Ectodermal cell (in vitro differentiated cells): ENCODE data around the gene SLC45A1.

Experiments
- H3K27ac ChIP-seq: 2 replicates; pipeline ENCODE4 v1.7.0; 2013; ENCODE audit warnings: mild to moderate bottlenecking, low read depth, low read length; ENCODE audit not compliant: insufficient read depth, poor library complexity, severe bottlenecking
- H3K27me3 ChIP-seq: 2 replicates; pipeline ENCODE4 v1.7.0; 2013; ENCODE audit warnings: mild to moderate bottlenecking, low read length; ENCODE audit not compliant: insufficient read depth, control insufficient read depth, poor library complexity, severe bottlenecking
- H3K36me3 ChIP-seq: one replicate; pipeline ENCODE4 v1.7.0; 2013; ENCODE audit warnings: low read length; ENCODE audit not compliant: control insufficient read depth, insufficient read depth
- H3K4me1 ChIP-seq: one replicate; pipeline ENCODE4 v1.7.0; 2013; ENCODE audit warnings: low read length; ENCODE audit not compliant: control insufficient read depth, insufficient read depth
- H3K4me3 ChIP-seq: 2 replicates; pipeline ENCODE4 v1.7.0; 2013; ENCODE audit warnings: low read depth, low read length, control low read depth; ENCODE audit not compliant: insufficient read depth
- H3K9me3 ChIP-seq: 2 replicates; pipeline ENCODE4 v1.7.0; 2013; ENCODE audit warnings: mild to moderate bottlenecking, low read length, moderate library complexity; ENCODE audit not compliant: control insufficient read depth
- WGBS, 2 experiments: methylation state at CpG; one replicate each; pipeline ENCODE4 v1.1.7; 2013; ENCODE audit warnings: missing lambda C conversion rate in 2 of 2; 5-methylcytosine and 5-hydroxymethylcytosine counted together

SLC45A1 gene

DNA sequence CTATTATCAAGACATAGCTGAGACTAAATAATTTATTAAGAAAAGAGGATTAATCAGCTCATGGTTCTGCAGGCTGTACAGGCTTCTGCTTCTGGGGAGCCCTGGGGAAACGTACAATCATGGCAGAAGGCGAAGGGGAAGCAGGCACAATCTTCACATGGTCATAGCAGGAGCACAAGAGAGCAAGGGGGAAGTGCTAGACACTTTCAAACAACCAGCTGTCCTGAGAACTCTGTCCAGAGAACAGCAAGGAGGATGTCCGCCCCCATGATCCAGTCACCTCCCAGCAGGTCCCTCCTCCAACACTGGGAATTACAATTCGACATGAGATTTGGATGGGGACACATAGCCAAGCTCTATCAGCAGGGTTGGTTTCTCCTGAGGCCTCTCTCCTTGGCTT lies 10.3 kb upstream of the SLC45A1 start:
- WGBS, 2 experiments, result 87 to 90% methylated on average over 4 of the region's 4 CpGs
- no peak overlapping the region for H3K27ac ChIP-seq
- H3K36me3 ChIP-seq, result no peaks in the 10 kb centered on the region
- H3K4me3 ChIP-seq, result no peak overlapping the region
- no peaks in the 10 kb centered on the region for H3K9me3 ChIP-seq
- no peaks in the 10 kb centered on the region for H3K4me1 ChIP-seq
- H3K27me3 ChIP-seq, result no peaks in the 10 kb centered on the region

DNA sequence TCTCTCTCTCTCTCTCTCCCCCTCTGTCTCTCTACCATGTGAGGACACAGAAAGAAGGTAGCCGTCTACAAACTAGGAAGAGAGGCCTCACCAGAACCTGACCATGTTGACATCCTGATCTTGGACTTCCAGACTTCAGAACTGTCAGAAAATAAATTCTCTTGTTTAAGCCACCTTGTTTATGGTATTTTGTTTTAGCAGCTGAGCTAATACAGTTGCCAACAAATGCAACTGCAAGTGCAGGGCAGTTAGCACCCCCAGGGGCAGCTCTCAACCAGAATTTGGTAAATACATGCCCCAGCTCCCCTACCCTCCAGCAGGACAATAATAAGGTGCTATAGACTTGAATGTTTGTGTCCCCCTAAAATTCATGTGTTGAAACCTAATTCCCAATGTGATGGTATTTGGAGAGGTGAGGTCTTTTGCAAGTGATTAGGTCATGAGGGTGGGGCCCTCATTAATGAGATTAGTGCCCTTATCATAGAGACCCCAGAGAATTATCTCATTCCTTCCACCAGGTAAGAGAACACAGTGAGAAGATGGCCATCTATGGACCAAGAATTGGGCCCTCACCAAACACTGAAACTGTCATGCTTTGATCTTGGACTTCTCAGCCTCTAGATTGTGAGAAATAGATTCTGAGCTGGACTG lies 6.7 kb upstream of the SLC45A1 start:
- WGBS, 2 experiments, result 87 to 91% methylated on average over 1 of the region's 1 CpG
- no peak overlapping the region for H3K4me3 ChIP-seq
- peaks cover 14% of the 10 kb centered on the region for H3K4me1 ChIP-seq
- H3K36me3 ChIP-seq, result no peaks in the 10 kb centered on the region
- peaks cover 10% of the 10 kb centered on the region for H3K27me3 ChIP-seq
- H3K9me3 ChIP-seq, result no peaks in the 10 kb centered on the region
- no peak overlapping the region for H3K27ac ChIP-seq

DNA sequence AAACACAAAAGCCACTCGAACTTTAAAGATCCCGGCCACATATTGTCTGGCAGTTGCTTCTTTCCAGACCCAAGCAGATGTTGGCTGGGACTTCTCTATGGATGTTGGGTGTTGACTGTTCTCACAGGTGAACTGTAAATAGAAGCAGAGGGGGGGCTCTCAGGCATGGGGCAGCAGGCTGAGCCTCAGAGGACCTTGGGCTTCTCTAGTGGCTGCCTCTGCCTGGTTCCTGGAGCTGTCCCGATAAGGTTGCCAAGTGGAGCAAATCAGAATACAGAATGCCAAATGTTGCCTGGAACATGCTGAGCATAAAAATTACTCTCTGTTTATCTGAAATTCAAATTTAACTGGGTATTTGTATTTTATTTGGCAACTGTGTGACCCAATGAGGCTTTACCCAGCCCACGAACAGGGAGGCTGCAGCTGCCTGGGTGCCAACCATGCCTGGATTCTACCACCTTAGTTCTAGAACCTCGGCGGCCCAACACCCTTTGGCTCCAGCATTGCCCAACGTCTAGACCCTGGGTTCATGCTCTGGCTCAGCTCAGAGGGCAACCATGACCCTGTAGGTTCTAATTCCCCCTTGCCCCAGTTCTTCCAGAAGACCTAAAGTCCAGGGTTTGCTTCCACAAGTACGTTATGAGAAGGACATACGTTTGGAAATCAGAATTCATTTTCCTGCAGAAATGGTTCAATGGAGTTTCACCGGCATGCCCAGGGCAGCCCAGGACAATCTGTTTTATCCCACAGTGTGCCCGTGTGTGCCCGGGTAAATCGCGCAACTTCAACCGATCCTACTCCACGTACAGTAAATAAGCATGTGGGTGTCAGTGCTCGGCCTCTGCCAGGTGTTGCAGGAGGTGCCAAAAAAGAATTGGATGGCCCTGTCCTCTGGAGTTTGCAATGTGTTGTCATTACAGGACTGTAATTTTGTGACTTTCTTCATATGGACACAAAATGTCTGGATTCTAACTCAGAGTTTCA lies 5.4 kb upstream of the SLC45A1 start:
- WGBS, 2 experiments, result 89 to 90% methylated on average over 17 of the region's 17 CpGs
- peaks cover 14% of the 10 kb centered on the region for H3K4me1 ChIP-seq
- H3K27me3 ChIP-seq, result peaks cover 15% of the 10 kb centered on the region
- H3K36me3 ChIP-seq, result no peaks in the 10 kb centered on the region
- no peak overlapping the region for H3K4me3 ChIP-seq
- H3K27ac ChIP-seq, result no peak overlapping the region
- no peaks in the 10 kb centered on the region for H3K9me3 ChIP-seq

DNA sequence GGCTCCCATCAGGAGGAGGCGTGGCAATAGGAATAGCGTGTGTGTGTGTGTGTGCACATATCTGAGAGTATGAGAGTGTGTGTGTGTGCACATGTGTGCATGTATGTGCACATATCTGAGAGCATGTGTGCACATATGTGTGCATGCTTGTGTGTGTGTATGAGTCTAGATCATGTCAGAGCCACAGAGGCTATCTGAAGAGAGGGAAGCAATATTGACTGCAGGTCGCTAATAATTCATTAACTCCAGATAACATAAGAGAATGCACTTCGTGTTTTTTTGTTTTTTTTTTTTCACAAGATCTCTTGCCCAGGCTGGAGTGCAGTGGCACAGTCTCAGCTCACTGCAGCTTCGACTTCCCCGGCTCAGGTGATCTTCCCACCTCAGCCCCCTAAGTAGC lies 4.7 kb upstream of the SLC45A1 start:
- no peaks in the 10 kb centered on the region for H3K9me3 ChIP-seq
- WGBS, 2 experiments, result 95% methylated on average over 6 of the region's 6 CpGs
- no peak overlapping the region for H3K4me3 ChIP-seq
- H3K4me1 ChIP-seq, result peaks cover 14% of the 10 kb centered on the region
- H3K27ac ChIP-seq, result no peak overlapping the region
- no peaks in the 10 kb centered on the region for H3K36me3 ChIP-seq
- H3K27me3 ChIP-seq, result peaks cover 22% of the 10 kb centered on the region

DNA sequence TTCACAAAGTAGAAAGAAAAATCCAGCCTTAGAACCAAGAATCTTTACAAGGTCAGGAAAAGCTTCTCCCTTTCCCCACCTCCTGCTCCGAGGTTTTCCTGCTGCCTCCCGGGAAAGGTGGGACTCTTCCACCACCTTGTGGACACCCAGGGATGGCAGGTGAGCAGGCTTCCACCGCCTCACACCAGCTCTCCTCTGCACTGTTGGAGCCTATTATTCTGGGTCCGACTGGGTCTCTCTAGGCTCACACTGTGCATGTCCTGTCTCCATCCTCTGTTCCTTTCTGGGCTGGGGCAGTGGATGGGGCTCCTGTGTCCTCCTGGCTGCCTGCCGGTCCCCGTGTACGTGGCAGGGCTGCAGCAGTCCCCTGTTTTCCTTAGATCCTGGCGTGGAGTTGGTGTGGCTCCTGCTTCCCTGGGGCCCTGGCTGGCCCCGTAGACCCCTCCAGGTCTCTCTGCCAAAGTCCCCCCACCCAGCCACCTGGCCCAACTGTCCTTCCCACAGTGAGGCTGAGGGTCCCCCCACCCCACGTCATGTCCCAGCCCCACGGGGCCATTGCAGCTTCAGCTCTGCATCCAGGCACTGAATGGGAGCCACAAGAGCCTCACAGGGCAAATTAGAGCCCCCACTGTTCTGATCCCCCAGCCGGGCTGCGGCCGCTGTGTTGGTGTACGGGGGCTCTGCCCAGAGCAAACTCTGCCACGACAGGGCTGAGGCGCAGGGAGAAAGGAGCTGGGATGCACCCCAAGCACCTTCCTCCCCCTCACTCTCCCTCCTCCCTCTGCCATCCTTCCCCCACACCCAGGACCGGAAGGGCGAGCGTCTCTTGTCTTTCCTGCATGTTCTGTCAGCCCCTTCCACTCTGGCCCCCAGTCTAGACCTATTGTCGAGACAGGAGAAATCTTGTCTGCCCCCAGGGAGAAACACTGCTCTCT lies 3.3 kb upstream of the SLC45A1 start:
- 40 to 43% methylated on average over 21 of the region's 21 CpGs for WGBS, 2 experiments
- peaks cover 36% of the 10 kb centered on the region for H3K27me3 ChIP-seq
- no peak overlapping the region for H3K27ac ChIP-seq
- no peaks in the 10 kb centered on the region for H3K9me3 ChIP-seq
- H3K36me3 ChIP-seq, result no peaks in the 10 kb centered on the region
- peaks cover 14% of the 10 kb centered on the region for H3K4me1 ChIP-seq
- H3K4me3 ChIP-seq, result no peak overlapping the region

DNA sequence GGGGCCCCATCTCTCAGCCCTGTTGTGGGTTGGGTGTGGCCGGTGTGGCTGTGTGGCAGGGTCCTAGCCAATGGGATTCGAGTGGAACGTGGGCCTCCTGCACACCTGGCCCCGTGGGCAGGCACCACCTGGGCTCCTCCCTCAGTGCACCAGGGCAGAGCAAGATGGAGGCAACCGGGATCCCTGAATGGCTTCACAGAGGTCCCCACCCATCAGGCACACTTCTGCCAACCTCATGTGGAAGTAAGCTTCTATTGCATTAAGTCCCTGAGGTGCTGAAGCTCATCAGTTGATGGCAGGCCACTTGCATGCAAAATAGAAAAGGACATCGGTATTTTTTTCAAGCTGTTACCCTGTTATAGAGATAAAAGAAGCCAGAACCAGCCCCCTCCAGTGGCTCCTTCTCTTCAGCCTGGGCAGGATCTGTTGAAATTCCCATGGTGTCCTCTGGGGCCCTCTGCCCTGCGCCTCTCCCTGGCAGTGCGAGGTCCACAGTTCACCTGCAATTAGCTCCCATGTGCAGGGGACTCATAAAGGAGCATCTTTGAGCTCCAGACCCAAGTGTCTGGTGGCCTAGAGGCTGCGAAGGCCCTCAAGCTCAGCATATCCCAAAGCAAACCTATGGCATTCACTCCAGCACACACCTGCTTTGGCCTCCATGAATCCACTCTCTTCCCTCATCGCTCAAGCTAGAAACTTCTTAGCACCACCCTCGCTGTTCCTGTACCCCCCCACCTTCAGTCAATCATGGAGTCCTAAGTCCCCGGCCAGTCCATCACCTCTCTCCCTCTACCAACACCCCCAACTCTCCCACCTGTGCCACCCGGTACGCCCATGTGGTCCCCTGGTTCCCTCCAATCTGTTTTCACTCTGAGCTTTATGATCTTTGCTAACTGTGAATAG lies 2.1 kb upstream of the SLC45A1 start:
- H3K27ac ChIP-seq, result no peak overlapping the region
- H3K4me1 ChIP-seq, result peaks cover 14% of the 10 kb centered on the region
- no peaks in the 10 kb centered on the region for H3K36me3 ChIP-seq
- H3K27me3 ChIP-seq, result peaks cover 39% of the 10 kb centered on the region
- 79 to 81% methylated on average over 14 of the region's 14 CpGs for WGBS, 2 experiments
- no peaks in the 10 kb centered on the region for H3K9me3 ChIP-seq
- H3K4me3 ChIP-seq, result no peak overlapping the region

DNA sequence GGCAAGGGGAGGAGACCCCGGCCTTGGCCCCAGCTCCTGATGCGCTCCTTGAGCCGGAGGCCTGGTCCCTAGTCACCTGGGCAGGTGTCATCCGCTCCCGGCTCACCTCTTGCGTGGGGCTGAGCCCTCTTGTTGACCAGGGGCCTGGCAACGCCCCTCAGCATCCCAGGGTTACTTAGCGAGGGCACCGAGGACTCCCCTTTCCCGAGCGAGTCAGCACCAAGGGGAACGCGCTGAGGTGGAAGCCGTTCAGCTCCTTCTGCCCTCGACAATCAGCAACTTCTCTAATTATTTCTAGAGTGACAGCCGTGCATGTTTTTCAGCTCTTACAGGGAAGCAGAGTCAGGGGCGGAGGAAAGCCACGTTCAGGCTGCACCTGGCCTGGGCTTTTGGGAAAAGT lies 522 bp downstream of the SLC45A1 start:
- Histone ChIP-seq H3K4me1 (peaks cover 14% of the 10 kb centered on the region), H3K27me3 (peaks cover 39% of the 10 kb centered on the region), H3K36me3 (no peaks in the 10 kb centered on the region), H3K9me3 (no peaks in the 10 kb centered on the region), H3K27ac (no peak overlapping the region), H3K4me3 (peak overlapping the region; percentile 53)
- whole genome bisulfite sequencing, 2 experiments, result 38 to 47% methylated on average over 18 of the region's 18 CpGs

DNA sequence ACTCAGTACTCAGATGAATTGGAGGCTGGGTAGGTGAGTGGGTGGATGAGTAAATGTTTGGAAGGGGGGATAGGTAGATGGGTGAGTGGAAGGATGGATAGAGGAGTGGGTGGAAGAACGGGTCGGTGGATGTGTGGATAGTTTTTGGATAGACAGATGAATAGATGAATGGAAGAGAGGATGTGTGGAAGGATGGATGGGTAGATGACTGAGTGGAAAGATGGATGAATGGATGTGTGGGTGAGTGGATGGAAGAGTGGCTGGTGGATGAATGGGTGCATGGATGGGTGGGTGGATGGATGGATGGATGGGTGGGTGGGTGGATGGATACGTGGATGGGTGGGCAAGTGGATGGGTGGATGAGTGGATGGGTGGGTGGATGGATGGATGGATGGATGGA lies 3.7 kb downstream of the SLC45A1 start:
- no peak overlapping the region for H3K27ac ChIP-seq
- no peaks in the 10 kb centered on the region for H3K36me3 ChIP-seq
- no peaks in the 10 kb centered on the region for H3K9me3 ChIP-seq
- H3K4me3 ChIP-seq, result no peak overlapping the region
- 90 to 93% methylated on average over 3 of the region's 3 CpGs for WGBS, 2 experiments
- H3K4me1 ChIP-seq, result no peaks in the 10 kb centered on the region
- peaks cover 28% of the 10 kb centered on the region for H3K27me3 ChIP-seq

DNA sequence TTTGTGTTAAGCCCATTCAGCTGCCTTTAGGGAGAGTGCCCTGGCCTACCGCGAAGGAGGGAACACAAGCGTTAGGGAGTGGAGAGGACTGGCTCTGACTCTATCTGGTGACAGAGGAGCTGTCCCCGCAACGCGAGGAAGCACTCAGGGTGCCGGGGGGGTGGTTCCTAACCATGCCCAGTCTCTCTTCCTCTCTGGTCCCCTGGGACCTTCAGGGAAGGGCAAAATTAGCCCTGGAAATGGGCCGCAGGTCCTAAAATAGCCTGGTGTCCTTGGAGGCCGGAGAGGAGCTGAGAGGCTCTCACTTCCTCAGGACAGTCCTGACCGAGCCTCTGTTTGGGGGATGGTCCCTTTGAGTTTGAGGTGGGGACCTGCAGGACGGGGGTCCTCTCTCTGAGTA lies 5.8 kb downstream of the SLC45A1 start:
- Histone ChIP-seq H3K9me3 (no peaks in the 10 kb centered on the region), H3K27me3 (peaks cover 12% of the 10 kb centered on the region), H3K4me3 (no peak overlapping the region), H3K4me1 (no peaks in the 10 kb centered on the region), H3K36me3 (no peaks in the 10 kb centered on the region), H3K27ac (no peak overlapping the region)
- WGBS, 2 experiments, result 75 to 78% methylated on average over 11 of the region's 11 CpGs
